HFFc6 (cell line): ENCODE results near the gene ERCC2. TPM values are rescaled to one million over a fixed set of nuclear protein-coding genes. Genes with fewer than 3 reads are reported as not detected.

ENCODE experiments used
- DNase-seq: peaks from one replicate; pipeline ENCODE4 v3.0.0-alpha.2; 2018
- H3K27ac Mint-ChIP-seq: 2 replicates; pipeline ENCODE4 v1.8.0; 2020; ENCODE audit warnings: mild to moderate bottlenecking, mixed read lengths
- H3K27me3 Mint-ChIP-seq: 2 replicates; pipeline ENCODE4 v1.8.0; 2021; ENCODE audit warnings: mild to moderate bottlenecking, moderate library complexity, mixed read lengths; ENCODE audit not compliant: insufficient read depth
- H3K36me3 Mint-ChIP-seq: 2 replicates; pipeline ENCODE4 v1.8.0; 2021; ENCODE audit warnings: low read depth, mixed read lengths
- H3K4me1 Mint-ChIP-seq: 2 replicates; pipeline ENCODE4 v1.8.0; 2020; ENCODE audit warnings: low read depth, mixed read lengths
- H3K4me3 Mint-ChIP-seq: 2 replicates; pipeline ENCODE4 v1.8.0; 2020; ENCODE audit warnings: mild to moderate bottlenecking, moderate library complexity, mixed read lengths
- H3K9me3 Mint-ChIP-seq: 2 replicates; pipeline ENCODE4 v1.8.0; 2020; ENCODE audit warnings: mild to moderate bottlenecking, mixed read lengths
- total RNA-seq, 6 experiments: library from RNA; stranded (reverse); fragmentation: NEBNext Ultra II Directional; extraction: Animal tissue kit (Norgen Biotek cat#: 25700); gene quantifications; 2 replicates in 1 of 6; 3 replicates in 5 of 6; pipeline ENCODE4 v1.2.3, GENCODE V29; 2021
- TF ChIP-seq, protein P1 (sequence below): fragments of 200-600 bp; sonication (generic); IDR thresholded peaks from 2 replicates; pipeline ENCODE4 v1.5.0; 2021; ENCODE audit warnings: antibody characterized with exemption, mild to moderate bottlenecking

Gene ERCC2
- total RNA-seq, 6 experiments from 2014 or later: 80.2 to 108 (median 87.8) TPM

DNA sequence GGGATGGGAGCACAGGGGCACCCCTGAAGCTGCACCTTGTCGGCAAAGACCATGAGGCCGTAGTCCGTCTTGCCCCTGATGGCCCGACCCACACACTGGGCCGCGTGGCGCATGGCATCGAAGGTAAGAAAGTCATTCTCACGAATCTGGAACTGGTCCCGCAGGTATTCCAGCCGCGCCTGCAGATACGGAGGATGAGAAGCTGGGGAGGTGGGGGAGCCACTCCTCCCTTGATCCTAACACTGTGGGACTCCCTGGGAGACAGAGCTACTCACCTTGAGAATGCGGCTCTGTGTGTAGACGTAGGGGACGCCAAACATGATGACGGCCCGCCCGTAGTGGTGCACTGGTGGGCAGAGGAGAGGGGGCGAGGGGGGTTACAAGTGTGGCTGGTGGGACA lies 17.9 kb downstream of the ERCC2 start:
- peaks cover 46% of the 10 kb centered on the region for H3K36me3 Mint-ChIP-seq
- H3K4me1 Mint-ChIP-seq: no peaks in the 10 kb centered on the region
- H3K9me3 Mint-ChIP-seq: no peaks in the 10 kb centered on the region
- H3K4me3 Mint-ChIP-seq: no peak overlapping the region
- H3K27ac Mint-ChIP-seq: no peak overlapping the region
- DNase-seq: no peak
- TF ChIP-seq, protein P1, sequence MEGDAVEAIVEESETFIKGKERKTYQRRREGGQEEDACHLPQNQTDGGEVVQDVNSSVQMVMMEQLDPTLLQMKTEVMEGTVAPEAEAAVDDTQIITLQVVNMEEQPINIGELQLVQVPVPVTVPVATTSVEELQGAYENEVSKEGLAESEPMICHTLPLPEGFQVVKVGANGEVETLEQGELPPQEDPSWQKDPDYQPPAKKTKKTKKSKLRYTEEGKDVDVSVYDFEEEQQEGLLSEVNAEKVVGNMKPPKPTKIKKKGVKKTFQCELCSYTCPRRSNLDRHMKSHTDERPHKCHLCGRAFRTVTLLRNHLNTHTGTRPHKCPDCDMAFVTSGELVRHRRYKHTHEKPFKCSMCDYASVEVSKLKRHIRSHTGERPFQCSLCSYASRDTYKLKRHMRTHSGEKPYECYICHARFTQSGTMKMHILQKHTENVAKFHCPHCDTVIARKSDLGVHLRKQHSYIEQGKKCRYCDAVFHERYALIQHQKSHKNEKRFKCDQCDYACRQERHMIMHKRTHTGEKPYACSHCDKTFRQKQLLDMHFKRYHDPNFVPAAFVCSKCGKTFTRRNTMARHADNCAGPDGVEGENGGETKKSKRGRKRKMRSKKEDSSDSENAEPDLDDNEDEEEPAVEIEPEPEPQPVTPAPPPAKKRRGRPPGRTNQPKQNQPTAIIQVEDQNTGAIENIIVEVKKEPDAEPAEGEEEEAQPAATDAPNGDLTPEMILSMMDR: no peak
- peaks cover 2% of the 10 kb centered on the region; the same call in 1 of the 2 replicates for H3K27me3 Mint-ChIP-seq

DNA sequence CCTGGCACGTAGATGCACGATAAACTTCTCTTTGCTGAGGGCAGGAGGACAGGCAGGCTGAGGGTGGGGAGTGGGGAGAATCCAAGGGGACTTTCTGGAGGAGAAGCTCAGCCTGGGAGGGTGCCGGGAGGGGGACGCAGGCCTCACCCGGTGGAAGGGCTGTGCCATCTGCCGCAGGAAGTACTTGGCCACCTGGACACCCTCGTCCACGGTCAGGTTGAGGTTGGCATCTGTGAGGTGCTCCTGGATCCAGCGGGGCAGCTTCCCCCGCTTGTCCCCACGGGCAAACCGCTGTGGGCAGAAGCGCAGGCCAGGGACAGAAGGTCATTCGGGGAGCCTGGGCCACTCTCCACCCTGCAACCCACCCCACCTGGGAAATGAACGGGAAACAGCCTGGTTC lies 18.3 kb downstream of the ERCC2 start:
- Mint-ChIP-seq H3K27me3 (peaks cover 2% of the 10 kb centered on the region; the same call in 1 of the 2 replicates), H3K36me3 (peaks cover 42% of the 10 kb centered on the region), H3K27ac (no peak overlapping the region), H3K4me1 (no peaks in the 10 kb centered on the region), H3K9me3 (no peaks in the 10 kb centered on the region), H3K4me3 (no peak overlapping the region)
- TF ChIP-seq, protein P1: no peak
- no peak for DNase-seq

DNA sequence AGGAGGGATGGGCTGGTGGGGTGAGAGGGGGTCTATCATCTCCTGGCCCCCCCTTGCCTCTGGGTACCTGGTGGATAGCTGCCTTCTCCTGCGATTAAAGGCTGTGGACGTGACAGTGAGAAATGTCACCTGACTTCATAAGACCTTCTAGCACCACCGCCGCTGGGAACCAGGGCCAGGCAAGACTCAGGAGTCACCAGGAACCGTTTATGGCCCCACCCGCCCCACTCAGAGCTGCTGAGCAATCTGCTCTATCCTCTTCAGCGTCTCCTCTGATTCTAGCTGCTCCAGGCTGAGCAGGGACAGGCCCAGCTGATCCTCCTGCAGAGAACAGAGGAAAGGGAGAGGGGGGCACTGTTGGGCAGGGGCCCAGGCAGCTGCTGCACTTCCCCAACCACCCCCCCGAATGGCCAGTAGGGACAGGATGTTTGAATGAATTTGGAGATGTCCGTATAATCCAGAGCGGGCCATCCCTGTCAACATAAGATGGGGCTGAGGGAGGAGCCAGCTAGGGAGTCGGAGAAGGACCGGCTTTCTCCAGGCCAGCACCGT lies 18.9 kb downstream of the ERCC2 start:
- Mint-ChIP-seq H3K9me3 (no peaks in the 10 kb centered on the region), H3K27ac (no peak overlapping the region), H3K27me3 (peaks cover 2% of the 10 kb centered on the region; the same call in 1 of the 2 replicates), H3K4me1 (no peaks in the 10 kb centered on the region), H3K36me3 (peaks cover 36% of the 10 kb centered on the region), H3K4me3 (no peak overlapping the region)
- DNase-seq: no peak
- TF ChIP-seq, protein P1: no peak

DNA sequence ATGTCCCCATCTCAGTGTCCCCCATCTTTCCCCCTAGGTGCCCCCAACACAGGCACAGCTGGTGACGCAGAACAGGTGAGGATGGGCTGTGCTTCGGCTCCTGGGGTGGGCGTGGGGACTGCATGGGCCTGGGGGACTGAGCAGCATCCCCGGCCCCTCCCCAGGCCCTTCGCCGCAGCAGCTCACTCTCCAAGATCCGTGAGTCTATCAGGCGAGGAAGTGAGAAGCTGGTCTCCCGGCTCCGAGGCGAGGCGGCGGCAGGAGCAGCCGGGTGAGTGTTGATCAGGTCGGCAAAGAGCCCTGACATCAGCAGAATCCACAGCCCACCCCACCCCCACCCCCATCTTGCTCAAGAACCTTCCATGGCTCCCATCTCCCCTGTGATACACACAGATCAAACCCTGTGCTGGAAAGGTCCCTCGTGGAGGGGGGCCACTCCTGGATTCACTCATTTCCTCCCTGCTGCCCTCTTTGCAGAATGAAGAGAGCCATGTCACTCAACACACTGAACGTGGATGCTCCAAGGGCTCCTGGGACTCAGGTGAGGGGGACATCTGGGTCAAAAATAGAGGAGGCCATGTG lies 19.8 kb downstream of the ERCC2 start:
- no peak overlapping the region for H3K27ac Mint-ChIP-seq
- no peak overlapping the region for H3K4me3 Mint-ChIP-seq
- no peaks in the 10 kb centered on the region for H3K4me1 Mint-ChIP-seq
- no peaks in the 10 kb centered on the region for H3K9me3 Mint-ChIP-seq
- peaks cover 2% of the 10 kb centered on the region; the same call in 1 of the 2 replicates for H3K27me3 Mint-ChIP-seq
- TF ChIP-seq, protein P1: no peak
- DNase-seq: no peak
- peaks cover 27% of the 10 kb centered on the region for H3K36me3 Mint-ChIP-seq

DNA sequence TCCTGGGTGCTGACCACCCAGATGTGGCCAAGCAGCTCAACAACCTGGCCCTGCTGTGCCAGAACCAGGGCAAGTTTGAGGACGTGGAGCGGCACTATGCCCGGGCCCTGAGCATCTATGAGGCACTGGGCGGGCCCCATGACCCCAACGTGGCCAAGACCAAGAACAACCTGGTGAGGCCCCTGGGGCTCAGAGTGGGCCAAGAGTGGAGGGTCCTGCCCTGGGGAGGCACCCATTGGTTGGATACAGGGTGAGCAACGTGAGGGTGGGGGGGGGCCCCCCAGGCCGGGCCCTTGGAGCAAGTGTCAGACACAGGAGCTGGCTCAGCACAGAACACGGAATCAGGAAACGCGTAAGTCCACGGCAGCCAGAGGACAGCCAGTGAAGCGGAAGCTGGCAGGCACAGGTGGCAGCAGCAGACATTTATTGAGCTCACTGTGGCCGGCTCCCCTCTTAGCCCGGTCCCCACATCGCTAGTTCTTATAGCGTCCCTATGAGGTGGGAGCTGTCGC lies 20.9 kb downstream of the ERCC2 start:
- Mint-ChIP-seq H3K4me3 (no peak overlapping the region), H3K27me3 (peaks cover 2% of the 10 kb centered on the region), H3K27ac (no peak overlapping the region), H3K36me3 (peaks cover 23% of the 10 kb centered on the region), H3K4me1 (no peaks in the 10 kb centered on the region), H3K9me3 (no peaks in the 10 kb centered on the region)
- no peak for DNase-seq
- TF ChIP-seq, protein P1: no peak
